ENCODE measurements around the gene WWOX.

Gene WWOX

GRCh38 chr16:78154729-78155461, 55.4 kb downstream of the WWOX start:
- Histone ChIP-seq H4K20me1 (ENCODE audit: insufficient read depth, low read length) (no peaks in the 10 kb centered on the region), H3K27me3 (replicated peaks; ENCODE audit: insufficient read depth, low read length) (no peaks in the 10 kb centered on the region), H3K36me3 (replicated peaks; ENCODE audit: insufficient read depth, low read length) (no peaks in the 10 kb centered on the region), H3F3A (ENCODE audit: insufficient read depth, low read length) (no peaks in the 10 kb centered on the region), H3K4me1 (ENCODE audit: low read length) (no peaks in the 10 kb centered on the region), H3K9me3 (replicated peaks; ENCODE audit: insufficient read depth, low read length) (no peaks in the 10 kb centered on the region), H2AFZ (ENCODE audit: low read length) (no peak overlapping the region), H3K4me3 (ENCODE audit: low read length) (no peak overlapping the region), H3K4me2 (ENCODE audit: low read depth, low read length) (no peak overlapping the region), H3K9me2 (replicated peaks; ENCODE audit: insufficient read depth, low read length) (no peaks in the 10 kb centered on the region), H3K27ac (ENCODE audit: low read length) (no peak overlapping the region), H3K79me2 (ENCODE audit: low read length) (no peaks in the 10 kb centered on the region), H3K9ac (ENCODE audit: low read length) (no peak overlapping the region)
- no peak for DNase-seq
- TF ChIP-seq, protein P1, sequence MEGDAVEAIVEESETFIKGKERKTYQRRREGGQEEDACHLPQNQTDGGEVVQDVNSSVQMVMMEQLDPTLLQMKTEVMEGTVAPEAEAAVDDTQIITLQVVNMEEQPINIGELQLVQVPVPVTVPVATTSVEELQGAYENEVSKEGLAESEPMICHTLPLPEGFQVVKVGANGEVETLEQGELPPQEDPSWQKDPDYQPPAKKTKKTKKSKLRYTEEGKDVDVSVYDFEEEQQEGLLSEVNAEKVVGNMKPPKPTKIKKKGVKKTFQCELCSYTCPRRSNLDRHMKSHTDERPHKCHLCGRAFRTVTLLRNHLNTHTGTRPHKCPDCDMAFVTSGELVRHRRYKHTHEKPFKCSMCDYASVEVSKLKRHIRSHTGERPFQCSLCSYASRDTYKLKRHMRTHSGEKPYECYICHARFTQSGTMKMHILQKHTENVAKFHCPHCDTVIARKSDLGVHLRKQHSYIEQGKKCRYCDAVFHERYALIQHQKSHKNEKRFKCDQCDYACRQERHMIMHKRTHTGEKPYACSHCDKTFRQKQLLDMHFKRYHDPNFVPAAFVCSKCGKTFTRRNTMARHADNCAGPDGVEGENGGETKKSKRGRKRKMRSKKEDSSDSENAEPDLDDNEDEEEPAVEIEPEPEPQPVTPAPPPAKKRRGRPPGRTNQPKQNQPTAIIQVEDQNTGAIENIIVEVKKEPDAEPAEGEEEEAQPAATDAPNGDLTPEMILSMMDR (IDR thresholded peaks at IDR 0.05; ENCODE audit: low read length), result no peak
- no peak for TF ChIP-seq EZH2 (optimal IDR thresholded peaks at IDR 0.05; ENCODE audit: low read depth, low read length)
- no peak for TF ChIP-seq EZH2phosphoT487 (IDR thresholded peaks at IDR 0.05; ENCODE audit: low read length)

- Histone ChIP-seq H3K27ac (ENCODE audit: low read length) (no peak overlapping the region), H3K4me2 (ENCODE audit: low read depth, low read length) (no peak overlapping the region), H3K4me1 (ENCODE audit: low read length) (no peaks in the 10 kb centered on the region), H2AFZ (ENCODE audit: low read length) (no peak overlapping the region), H3K9me2 (replicated peaks; ENCODE audit: insufficient read depth, low read length) (no peaks in the 10 kb centered on the region), H4K20me1 (ENCODE audit: insufficient read depth, low read length) (no peaks in the 10 kb centered on the region), H3K79me2 (ENCODE audit: low read length) (no peaks in the 10 kb centered on the region), H3K9me3 (replicated peaks; ENCODE audit: insufficient read depth, low read length) (no peaks in the 10 kb centered on the region), H3K9ac (ENCODE audit: low read length) (no peak overlapping the region), H3K27me3 (replicated peaks; ENCODE audit: insufficient read depth, low read length) (no peaks in the 10 kb centered on the region), H3K4me3 (ENCODE audit: low read length) (no peak overlapping the region), H3K36me3 (replicated peaks; ENCODE audit: insufficient read depth, low read length) (no peaks in the 10 kb centered on the region), H3F3A (ENCODE audit: insufficient read depth, low read length) (no peaks in the 10 kb centered on the region)
- no peak for DNase-seq
- TF ChIP-seq, protein P1 (IDR thresholded peaks at IDR 0.05; ENCODE audit: low read length), result no peak
- TF ChIP-seq EZH2 (optimal IDR thresholded peaks at IDR 0.05; ENCODE audit: low read depth, low read length) (no peak), EZH2phosphoT487 (IDR thresholded peaks at IDR 0.05; ENCODE audit: low read length) (no peak)
Observed at GRCh38 chr16:78155791-78156345, 56.4 kb downstream of the WWOX start.

DNA sequence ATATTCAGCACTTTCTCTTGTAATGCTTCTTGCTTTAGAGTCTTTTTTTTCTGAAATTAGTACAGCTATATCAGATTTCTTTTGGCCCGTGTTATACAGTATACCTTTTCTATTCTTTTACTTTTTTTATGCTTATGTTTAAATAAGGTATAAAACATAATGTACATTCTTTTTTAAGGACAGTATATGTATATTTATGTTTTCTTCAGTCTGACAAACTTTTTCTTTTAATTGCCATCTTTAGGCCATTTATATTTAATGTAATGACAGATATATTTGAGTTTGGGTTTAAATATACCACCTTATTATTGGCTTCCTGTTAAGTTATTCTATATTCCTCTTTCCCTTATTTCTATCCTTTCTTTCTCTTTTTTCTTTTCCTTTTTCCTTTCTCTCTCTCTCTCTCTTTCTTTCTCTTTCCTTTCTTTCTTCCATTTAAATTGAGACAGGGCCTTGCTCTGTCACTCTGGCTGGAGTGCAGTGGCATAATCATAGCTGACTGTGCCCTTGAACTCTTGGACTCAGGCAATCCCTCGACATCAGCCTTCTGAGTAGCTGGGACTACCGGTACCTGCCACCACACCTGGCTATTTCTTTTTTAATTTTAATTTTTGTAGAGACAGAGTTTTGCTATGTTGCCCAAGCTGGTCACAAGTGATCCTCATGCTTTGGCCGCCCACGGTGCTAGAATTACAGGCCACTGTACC, 61.7 kb downstream of the WWOX start:
- no peak for TF ChIP-seq EZH2phosphoT487 (IDR thresholded peaks at IDR 0.05; ENCODE audit: low read length)
- Histone ChIP-seq H3K9me3 (replicated peaks; ENCODE audit: insufficient read depth, low read length) (no peaks in the 10 kb centered on the region), H3F3A (ENCODE audit: insufficient read depth, low read length) (no peaks in the 10 kb centered on the region), H3K27me3 (replicated peaks; ENCODE audit: insufficient read depth, low read length) (no peaks in the 10 kb centered on the region), H3K27ac (ENCODE audit: low read length) (no peak overlapping the region), H2AFZ (ENCODE audit: low read length) (no peak overlapping the region), H3K79me2 (ENCODE audit: low read length) (no peaks in the 10 kb centered on the region), H3K36me3 (replicated peaks; ENCODE audit: insufficient read depth, low read length) (no peaks in the 10 kb centered on the region), H3K4me1 (ENCODE audit: low read length) (no peaks in the 10 kb centered on the region), H3K4me3 (ENCODE audit: low read length) (no peak overlapping the region), H3K9me2 (replicated peaks; ENCODE audit: insufficient read depth, low read length) (no peaks in the 10 kb centered on the region), H4K20me1 (ENCODE audit: insufficient read depth, low read length) (no peaks in the 10 kb centered on the region), H3K4me2 (ENCODE audit: low read depth, low read length) (no peak overlapping the region), H3K9ac (ENCODE audit: low read length) (no peak overlapping the region)
- DNase-seq, result no peak

Data from MM.1S (cell line).